Aorta (tissue), 5 donors: ENCODE results near the gene NFE2L1. TPM values are rescaled to one million over a fixed set of nuclear protein-coding genes. Genes with fewer than 3 reads are reported as not detected.

ENCODE experiments used
- ATAC-seq: fragments of 200-7000 bp; cut with Tn5 transposase; one replicate; pipeline ENCODE4 v1.9.1; 2022; ENCODE audit warnings: moderate library complexity; ENCODE audit not compliant: low FRiP score
- DNase-seq, 2 donors: peaks; one replicate each; pipeline ENCODE4 v3.0.0-alpha.2; 2020
- H3K27ac ChIP-seq, 2 donors: one replicate each; pipeline ENCODE4 v1.5.1; 2013; ENCODE audit warnings: low read length in 2 of 2, mild to moderate bottlenecking in 2 of 2, moderate library complexity in 2 of 2, control low read depth in 1 of 2, inconsistent platforms in 1 of 2, low read depth in 1 of 2
- H3K27me3 ChIP-seq, 2 donors: one replicate each; pipeline ENCODE4 v1.6.1; 2013; ENCODE audit warnings: control low read depth in 1 of 2, low read length in 1 of 2, mild to moderate bottlenecking in 1 of 2, moderate library complexity in 1 of 2; ENCODE audit not compliant: insufficient read depth in 2 of 2, control insufficient read depth in 1 of 2
- H3K36me3 ChIP-seq, 2 donors: one replicate each; pipeline ENCODE4 v1.6.1; 2013; ENCODE audit warnings: control low read depth in 1 of 2, low read length in 1 of 2, mild to moderate bottlenecking in 1 of 2; ENCODE audit not compliant: insufficient read depth in 2 of 2, control insufficient read depth in 1 of 2
- H3K4me1 ChIP-seq, 2 donors: one replicate each; pipeline ENCODE4 v1.6.1; 2013; ENCODE audit warnings: low read length in 2 of 2, control low read depth in 1 of 2, mild to moderate bottlenecking in 1 of 2, moderate library complexity in 1 of 2; ENCODE audit not compliant: insufficient read depth in 2 of 2, control insufficient read depth in 1 of 2
- H3K4me3 ChIP-seq, 2 donors: one replicate each; pipeline ENCODE4 v1.5.1; 2013; ENCODE audit warnings: low read length in 2 of 2, control low read depth in 1 of 2, mild to moderate bottlenecking in 1 of 2
- H3K9me3 ChIP-seq: one replicate; pipeline ENCODE4 v1.6.1; 2013; ENCODE audit warnings: mild to moderate bottlenecking, low read length; ENCODE audit not compliant: control insufficient read depth
- WGBS, 2 donors: extraction: QIAGEN DNeasy Blood & Tissue Kit; methylation state at CpG; one replicate each; pipeline ENCODE4 v1.1.7; 2013; 5-methylcytosine and 5-hydroxymethylcytosine counted together
- intact Hi-C, 2 donors: fragments of 100-400 bp; cut with DNase I; formaldehyde crosslinking; loops; one replicate each; pipeline versions ENCODE4 v1.14.2 to v1.15.0; 2022
- polyA plus RNA-seq, 2 donors: library from polyadenylated mRNA; stranded (reverse); fragments of 200-250 nt; gene quantifications; one replicate each; pipeline ENCODE4 v1.2.3, GENCODE V29; 2013
- total RNA-seq, 2 donors: library from RNA; stranded (reverse); fragmentation: NEBNext Ultra II Directional; extraction: Animal tissue kit (Norgen Biotek cat#: 25700); gene quantifications; one replicate each; pipeline ENCODE4 v1.2.1, GENCODE V29; 2021
- donor health status: healthy with polysubstance abuse.
- donor health status: Bipolar disorder and iron deficiency.
- donor health status: DM: no; HTN: no; CAD: no.
- donor health status: DM: no; HTN: no; CAD: no.
- donor health status: DM: yes; HTN: yes; CAD: no.

Gene NFE2L1
- total and polyA plus RNA-seq, 4 donors, result 80.6 to 250 (median 122) TPM

DNA sequence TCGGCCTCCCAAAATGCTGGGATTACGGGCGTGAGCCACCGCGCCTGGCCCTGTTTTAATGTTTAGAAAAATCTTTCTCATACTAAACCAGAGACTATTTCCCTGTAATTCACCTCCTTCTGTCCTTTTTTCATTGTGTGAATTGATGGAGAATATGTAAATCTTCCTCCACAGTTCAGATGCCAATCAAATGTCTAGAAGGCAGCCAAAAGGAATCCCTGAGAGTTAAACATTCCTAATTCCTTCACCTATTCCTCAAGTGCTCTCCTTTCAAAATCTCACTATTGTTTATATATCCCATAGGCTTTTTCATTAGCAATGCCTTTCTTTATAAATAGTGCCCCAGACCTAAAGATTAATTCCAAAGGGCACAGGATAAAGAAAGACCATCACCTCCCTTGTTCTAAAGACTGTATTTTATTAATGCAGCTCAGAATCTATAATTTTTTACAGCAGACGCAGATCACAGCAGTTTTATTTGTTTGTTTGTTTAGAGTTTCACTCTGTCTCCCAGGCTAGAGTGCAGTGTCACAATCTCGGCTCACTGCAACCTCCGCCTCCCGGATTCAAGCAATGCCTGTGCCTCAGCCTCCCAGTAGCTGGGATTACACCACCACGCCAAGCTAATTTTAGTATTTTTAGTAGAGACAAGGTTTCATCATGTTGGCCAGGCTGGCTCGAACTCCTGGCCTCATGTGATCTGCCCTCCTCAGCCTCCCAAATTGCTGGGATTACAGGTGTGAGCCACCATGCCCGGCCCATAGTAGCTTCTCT is 41.0 kb upstream of the NFE2L1 start:
- no peak for ATAC-seq
- H3K4me3 ChIP-seq, result no peak overlapping the region
- DNase-seq, result no peak
- no peaks in the 10 kb centered on the region for H3K27me3 ChIP-seq
- no peaks in the 10 kb centered on the region for H3K36me3 ChIP-seq
- no peak overlapping the region for H3K27ac ChIP-seq
- no peaks in the 10 kb centered on the region for H3K4me1 ChIP-seq
- 89 to 92% methylated on average over 12 of the region's 12 CpGs for WGBS, 2 donors
- intact Hi-C loops, result no loop called here
- H3K9me3 ChIP-seq, result no peaks in the 10 kb centered on the region

DNA sequence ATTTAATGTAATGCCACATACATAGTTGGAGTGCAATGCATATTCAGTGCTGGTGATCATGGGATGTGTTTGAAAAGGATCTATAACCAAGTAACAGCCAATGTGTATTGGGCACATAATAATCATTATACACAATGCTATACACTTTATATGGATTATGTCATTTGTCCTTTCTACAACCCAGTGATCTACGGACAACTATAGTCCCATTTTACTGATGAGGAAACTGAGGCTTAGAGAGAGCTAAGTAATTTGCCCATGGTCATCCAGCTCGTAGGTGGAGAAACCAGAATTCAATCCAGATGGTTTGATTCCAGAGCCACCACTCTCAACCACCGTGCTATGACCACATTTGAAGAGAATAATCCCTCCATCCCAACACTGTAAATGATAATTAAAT is 38.0 kb upstream of the NFE2L1 start:
- no peaks in the 10 kb centered on the region for H3K36me3 ChIP-seq
- no peaks in the 10 kb centered on the region for H3K4me1 ChIP-seq
- intact Hi-C loops, result no loop called here
- DNase-seq (no peak), ATAC-seq (no peak)
- WGBS, 2 donors, result 93 to 96% methylated on average over 3 of the region's 3 CpGs
- H3K4me3 ChIP-seq, result no peak overlapping the region
- no peaks in the 10 kb centered on the region for H3K9me3 ChIP-seq
- no peaks in the 10 kb centered on the region for H3K27me3 ChIP-seq
- H3K27ac ChIP-seq, result no peak overlapping the region

- Histone ChIP-seq H3K4me1 (no peaks in the 10 kb centered on the region), H3K4me3 (no peak overlapping the region), H3K27ac (no peak overlapping the region), H3K27me3 (no peaks in the 10 kb centered on the region), H3K9me3 (no peaks in the 10 kb centered on the region), H3K36me3 (no peaks in the 10 kb centered on the region)
- DNase-seq, result no peak
- no peak for ATAC-seq
- intact Hi-C loops, result no loop called here
- WGBS, 2 donors, result 12 to 18% methylated on average over 23 of the region's 23 CpGs
Measured at GRCh38 chr17:48011405-48012150, 36.6 kb upstream of the NFE2L1 start.

- WGBS, 2 donors, result 1 to 2% methylated on average over 33 to 34 of the region's 34 CpGs
- DNase-seq (peak; percentile 64 to 80), ATAC-seq (peak; percentile 66)
- Histone ChIP-seq H3K4me3 (no peak overlapping the region), H3K9me3 (no peaks in the 10 kb centered on the region), H3K4me1 (no peaks in the 10 kb centered on the region), H3K27me3 (no peaks in the 10 kb centered on the region), H3K36me3 (no peaks in the 10 kb centered on the region), H3K27ac (no peak overlapping the region)
- intact Hi-C loops, result no loop called here
Measured at GRCh38 chr17:48012151-48012520, 36.0 kb upstream of the NFE2L1 start.

DNA sequence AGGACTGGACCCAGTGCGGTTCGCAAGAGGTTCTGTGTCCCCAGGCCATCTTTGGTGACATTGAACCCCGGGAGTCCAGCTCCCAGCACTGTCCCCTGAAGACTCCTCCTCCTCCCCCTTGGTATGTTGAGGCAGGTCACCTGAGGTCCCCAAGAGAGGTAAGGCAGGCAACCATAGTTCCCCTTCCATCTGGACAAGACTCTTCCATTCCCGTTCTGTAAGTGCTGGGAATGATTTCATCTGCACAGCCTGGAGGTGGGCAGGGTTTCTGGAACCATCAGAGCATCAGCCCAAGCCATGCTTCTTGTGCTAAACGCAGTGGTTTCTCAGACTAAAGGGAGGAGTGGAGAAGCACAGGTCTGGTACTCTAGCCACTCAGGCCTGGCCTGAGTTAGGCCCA is 35.5 kb upstream of the NFE2L1 start:
- H3K4me1 ChIP-seq, result no peaks in the 10 kb centered on the region
- no peak for ATAC-seq
- H3K36me3 ChIP-seq, result no peaks in the 10 kb centered on the region
- no peak overlapping the region for H3K4me3 ChIP-seq
- no peak overlapping the region for H3K27ac ChIP-seq
- intact Hi-C loops, result no loop called here
- H3K9me3 ChIP-seq, result no peaks in the 10 kb centered on the region
- no peaks in the 10 kb centered on the region for H3K27me3 ChIP-seq
- DNase-seq, result no peak
- 48 to 61% methylated on average over 5 of the region's 5 CpGs for WGBS, 2 donors

- H3K9me3 ChIP-seq, result no peaks in the 10 kb centered on the region
- no peak for DNase-seq
- WGBS, 2 donors, result 68 to 78% methylated on average over 6 of the region's 6 CpGs
- intact Hi-C loops, result no loop called here
- no peaks in the 10 kb centered on the region for H3K36me3 ChIP-seq
- H3K4me1 ChIP-seq, result no peaks in the 10 kb centered on the region
- H3K4me3 ChIP-seq, result no peak overlapping the region
- H3K27ac ChIP-seq, result no peak overlapping the region
- no peak for ATAC-seq
- H3K27me3 ChIP-seq, result no peaks in the 10 kb centered on the region
Measured at GRCh38 chr17:48013876-48014594, 34.1 kb upstream of the NFE2L1 start.

GRCh38 chr17:48014595-48015111 is 33.5 kb upstream of the NFE2L1 start:
- 83% methylated on average over 8 of the region's 8 CpGs for WGBS, 2 donors
- no peak for ATAC-seq
- H3K27me3 ChIP-seq, result no peaks in the 10 kb centered on the region

DNA sequence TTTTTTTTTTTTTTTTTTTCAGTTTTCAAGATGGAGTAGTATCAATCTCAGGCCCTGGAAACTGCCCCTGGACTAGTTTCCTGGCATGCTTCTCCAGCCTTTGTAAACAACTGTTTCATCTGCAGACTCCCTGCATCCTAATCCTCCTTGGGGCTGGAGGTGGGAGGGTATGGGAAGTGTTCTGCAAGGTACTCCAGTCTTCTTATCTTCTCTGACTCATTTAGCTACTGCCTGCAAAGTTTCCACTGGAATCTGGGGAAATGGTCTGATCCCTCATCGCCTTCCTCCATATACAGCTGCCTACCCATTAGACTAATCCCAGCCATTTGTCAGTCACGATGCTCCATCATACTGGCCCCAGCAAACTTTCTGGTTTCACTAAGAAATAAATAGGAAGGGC is 32.0 kb upstream of the NFE2L1 start:
- ATAC-seq, result no peak
- Histone ChIP-seq H3K27ac (no peak overlapping the region), H3K27me3 (no peaks in the 10 kb centered on the region), H3K9me3 (no peaks in the 10 kb centered on the region), H3K36me3 (no peaks in the 10 kb centered on the region), H3K4me1 (no peaks in the 10 kb centered on the region), H3K4me3 (no peak overlapping the region)
- no peak for DNase-seq
- 91 to 93% methylated on average over 2 of the region's 2 CpGs for WGBS, 2 donors
- intact Hi-C loops, result loop anchor here in 1 of 2 donors (5.0 kb wide), 1 partner anchor 164 kb away; the partner anchor contains the start of gene SP6

More at GRCh38 chr17:48014595-48015111, 33.5 kb upstream of the NFE2L1 start:
- Histone ChIP-seq H3K4me3 (no peak overlapping the region), H3K9me3 (no peaks in the 10 kb centered on the region), H3K4me1 (no peaks in the 10 kb centered on the region), H3K27ac (no peak overlapping the region), H3K36me3 (no peaks in the 10 kb centered on the region)
- intact Hi-C loops, result loop anchor here in 1 of 2 donors (5.0 kb wide), 1 partner anchor 162 kb away; the partner anchor contains the start of gene SP6
- no peak for DNase-seq
